Tibial artery (tissue), 4 donors: ENCODE measurements around the gene YBX2.

Source experiments
- DNase-seq, 2 donors: peaks; one replicate each; pipeline ENCODE4 v3.0.0-alpha.2; 2019
- H3K27ac ChIP-seq, 2 donors: fragments of 200-600 bp; sonication (generic) in 1 of 2; 1 replicate in 1 of 2; 2 replicates in 1 of 2; pipeline ENCODE4 v1.5.1; 2018 to 2019; ENCODE audit warnings: mild to moderate bottlenecking in 1 of 2
- H3K27me3 ChIP-seq, 2 donors: fragments of 200-600 bp; sonication (generic) in 1 of 2; one replicate each; pipeline versions ENCODE4 v1.5.1 to v1.6.0; 2016 to 2019
- H3K36me3 ChIP-seq, 3 donors: fragments of 200-600 bp; sonication (generic) in 2 of 3; one replicate each; pipeline ENCODE4 v1.5.1; 2016 to 2019; ENCODE audit warnings: mild to moderate bottlenecking in 2 of 3
- H3K4me1 ChIP-seq, 4 donors: fragments of 200-600 bp; sonication (generic) in 2 of 4; 1 replicate in 3 of 4; 2 replicates in 1 of 4; pipeline ENCODE4 v1.5.1; 2016 to 2019
- H3K4me3 ChIP-seq, 2 donors: fragments of 200-600 bp; sonication (generic) in 1 of 2; 1 replicate in 1 of 2; 2 replicates in 1 of 2; pipeline ENCODE4 v1.5.1; 2018 to 2019; ENCODE audit warnings: mild to moderate bottlenecking in 2 of 2
- H3K9me3 ChIP-seq, 3 donors: fragments of 200-600 bp; sonication (generic) in 1 of 3; one replicate each; pipeline ENCODE4 v1.5.1; 2016 to 2019
- intact Hi-C: fragments of 100-400 bp; cut with DNase I; formaldehyde crosslinking; loops from one replicate; pipeline ENCODE4 v1.15.0; 2023; ENCODE audit warnings: low total_unique reads
- TF ChIP-seq, protein P1 (sequence below), 2 experiments: fragments of 200-600 bp in 1 of 2; fragments of 450-650 bp in 1 of 2; IDR thresholded peaks; one replicate each; pipeline ENCODE4 v1.5.1; 2017 to 2019; ENCODE audit warnings: antibody characterized with exemption in 2 of 2, mild to moderate bottlenecking in 1 of 2, moderate library complexity in 1 of 2

YBX2 gene

DNA sequence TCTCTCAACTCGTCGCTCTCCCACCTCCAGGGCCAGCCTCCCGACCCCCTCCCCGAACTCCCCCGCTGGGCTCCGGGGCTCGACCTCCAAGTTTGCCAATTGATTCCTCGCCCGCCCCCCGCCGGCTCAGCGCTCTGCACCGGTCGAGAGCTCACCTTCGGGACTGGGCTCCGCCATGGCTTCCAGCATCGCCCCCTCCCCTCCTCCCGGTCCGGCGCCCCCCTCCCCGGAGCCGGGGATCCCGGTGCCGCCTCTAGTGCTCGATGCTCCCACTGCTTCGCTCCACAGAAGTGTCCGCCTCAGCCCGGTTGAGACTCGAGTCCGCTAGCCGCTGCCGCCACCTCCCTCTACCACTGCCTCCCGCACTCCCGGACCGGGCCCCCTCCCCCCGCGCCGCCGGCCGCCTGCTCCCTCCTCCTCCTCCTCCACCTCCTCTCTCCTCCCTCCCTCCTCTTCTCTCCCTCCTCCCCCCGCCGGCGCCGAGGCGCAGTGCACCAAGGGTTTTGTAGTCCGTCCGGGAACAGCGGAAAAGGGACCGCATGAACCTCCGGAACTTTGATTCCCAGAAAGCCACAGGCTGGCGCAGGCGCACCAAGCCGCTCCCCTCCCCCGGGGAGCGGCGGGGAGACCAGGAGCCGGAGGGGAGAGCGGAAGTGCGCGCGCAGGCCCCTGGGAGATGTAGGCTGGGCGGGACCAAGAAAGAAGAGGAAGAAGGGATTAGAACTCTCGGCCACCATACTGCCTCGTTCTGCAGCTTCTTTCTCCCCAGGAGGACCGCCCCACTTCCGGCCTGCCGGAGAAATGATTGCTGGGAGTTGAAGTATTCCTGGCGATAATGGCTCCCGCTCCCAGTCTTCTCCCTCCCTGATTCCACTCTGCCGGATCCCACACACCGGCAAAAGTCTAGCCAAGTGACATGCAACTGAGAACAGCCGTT is 55.1 kb downstream of the YBX2 start, which contains the start of gene PHF23:
TSS of gene PHF23 (minus strand) at position 367 of the 937 bp plus-strand sequence. CDS start at position 189, 178 bp downstream.
- H3K4me1 ChIP-seq, result peaks cover 0 to 55% (median 38%) of the 10 kb centered on the region in 4 donors
- H3K9me3 ChIP-seq, result no peaks in the 10 kb centered on the region
- H3K27me3 ChIP-seq, result no peaks in the 10 kb centered on the region
- peak within 1 kb of the TSS; percentile 95 to 98 for H3K27ac ChIP-seq
- intact Hi-C loops, result no loop called here
- peaks cover 12 to 36% (median 30%) of the 10 kb centered on the region in 3 donors for H3K36me3 ChIP-seq
- DNase-seq, result peak; percentile 99 to 100
- TF ChIP-seq, protein P1, sequence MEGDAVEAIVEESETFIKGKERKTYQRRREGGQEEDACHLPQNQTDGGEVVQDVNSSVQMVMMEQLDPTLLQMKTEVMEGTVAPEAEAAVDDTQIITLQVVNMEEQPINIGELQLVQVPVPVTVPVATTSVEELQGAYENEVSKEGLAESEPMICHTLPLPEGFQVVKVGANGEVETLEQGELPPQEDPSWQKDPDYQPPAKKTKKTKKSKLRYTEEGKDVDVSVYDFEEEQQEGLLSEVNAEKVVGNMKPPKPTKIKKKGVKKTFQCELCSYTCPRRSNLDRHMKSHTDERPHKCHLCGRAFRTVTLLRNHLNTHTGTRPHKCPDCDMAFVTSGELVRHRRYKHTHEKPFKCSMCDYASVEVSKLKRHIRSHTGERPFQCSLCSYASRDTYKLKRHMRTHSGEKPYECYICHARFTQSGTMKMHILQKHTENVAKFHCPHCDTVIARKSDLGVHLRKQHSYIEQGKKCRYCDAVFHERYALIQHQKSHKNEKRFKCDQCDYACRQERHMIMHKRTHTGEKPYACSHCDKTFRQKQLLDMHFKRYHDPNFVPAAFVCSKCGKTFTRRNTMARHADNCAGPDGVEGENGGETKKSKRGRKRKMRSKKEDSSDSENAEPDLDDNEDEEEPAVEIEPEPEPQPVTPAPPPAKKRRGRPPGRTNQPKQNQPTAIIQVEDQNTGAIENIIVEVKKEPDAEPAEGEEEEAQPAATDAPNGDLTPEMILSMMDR (IDR thresholded peaks at IDR 0.05), result peak in 1 of 2 experiments; percentile 47
- peak within 1 kb of the TSS; percentile 87 to 99 for H3K4me3 ChIP-seq

DNA sequence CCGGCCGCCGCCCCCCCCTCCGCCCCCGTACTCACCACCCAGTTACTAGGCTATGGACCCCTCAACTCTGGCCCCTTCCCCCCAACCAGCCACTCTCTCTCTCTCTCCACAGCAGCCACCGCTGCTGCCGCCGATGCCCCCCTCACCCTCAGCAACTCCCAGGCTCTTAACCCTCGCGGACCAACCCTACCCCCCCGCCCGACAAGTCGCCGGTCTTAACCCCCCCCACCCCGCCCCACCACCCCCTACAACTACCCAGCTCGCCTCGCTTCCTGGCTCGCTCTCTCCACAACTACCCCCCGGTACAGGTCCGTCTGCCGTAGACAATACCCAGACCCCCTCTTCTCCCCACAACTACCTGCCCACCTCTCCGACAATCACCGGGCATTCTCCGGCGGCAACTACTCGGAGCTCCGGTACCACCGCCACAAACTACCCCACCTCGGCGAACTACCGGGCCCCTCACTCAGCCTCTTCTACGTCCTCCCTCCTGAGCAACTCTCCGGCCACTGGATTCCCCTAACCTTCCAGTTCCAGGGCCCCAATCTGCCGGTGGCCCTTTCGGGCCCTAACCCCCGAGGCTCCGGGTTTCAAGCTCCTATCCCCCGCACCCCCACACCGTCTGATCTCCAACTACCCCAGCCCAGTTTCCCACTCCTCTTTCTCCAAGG is 55.9 kb downstream of the YBX2 start:
- no peaks in the 10 kb centered on the region for H3K9me3 ChIP-seq
- TF ChIP-seq, protein P1 (IDR thresholded peaks at IDR 0.05), result no peak
- H3K4me1 ChIP-seq, result peaks cover 0 to 53% (median 36%) of the 10 kb centered on the region in 4 donors
- peaks cover 12 to 29% (median 24%) of the 10 kb centered on the region in 3 donors for H3K36me3 ChIP-seq
- H3K27ac ChIP-seq, result peak overlapping the region; percentile 91 to 98
- intact Hi-C loops, result no loop called here
- H3K27me3 ChIP-seq, result no peaks in the 10 kb centered on the region
- peak overlapping the region; percentile 87 to 99 for H3K4me3 ChIP-seq
- DNase-seq, result peak in 1 of 2 donors; percentile 42
